Endothelial cell (in vitro differentiated cells): ENCODE results near the gene CSNK1D. TPM values are rescaled to one million over a fixed set of nuclear protein-coding genes. Genes with fewer than 3 reads are reported as not detected.

Source experiments
- DNase-seq: peaks from one replicate; pipeline ENCODE4 v3.0.0; 2021; ENCODE audit warnings: low spot score
- H3K27ac Mint-ChIP-seq: one replicate; pipeline ENCODE4 v1.8.0; 2021; ENCODE audit warnings: mixed read lengths, inconsistent platforms; ENCODE audit not compliant: unreplicated experiment
- H3K27me3 Mint-ChIP-seq: one replicate; pipeline ENCODE4 v1.8.0; 2021; ENCODE audit warnings: mild to moderate bottlenecking, moderate library complexity, mixed read lengths, inconsistent platforms; ENCODE audit not compliant: unreplicated experiment
- H3K36me3 Mint-ChIP-seq: one replicate; pipeline ENCODE4 v1.8.0; 2021; ENCODE audit warnings: mild to moderate bottlenecking, low read depth, mixed read lengths, inconsistent platforms; ENCODE audit not compliant: unreplicated experiment
- H3K4me1 Mint-ChIP-seq: one replicate; pipeline ENCODE4 v1.8.0; 2021; ENCODE audit warnings: mild to moderate bottlenecking, mixed read lengths, inconsistent platforms; ENCODE audit not compliant: unreplicated experiment
- H3K4me3 Mint-ChIP-seq: one replicate; pipeline ENCODE4 v1.8.0; 2021; ENCODE audit warnings: mild to moderate bottlenecking, mixed read lengths, inconsistent platforms; ENCODE audit not compliant: unreplicated experiment
- H3K9me3 Mint-ChIP-seq: one replicate; pipeline ENCODE4 v1.8.0; 2021; ENCODE audit warnings: mixed read lengths, inconsistent platforms; ENCODE audit not compliant: unreplicated experiment
- total RNA-seq: library from RNA; stranded (reverse); fragmentation: NEBNext Ultra II Directional; extraction: Animal tissue kit (Norgen Biotek cat#: 25700); gene quantifications from one replicate; pipeline ENCODE4 v1.2.1, GENCODE V29; 2021; ENCODE audit not compliant: unreplicated experiment
- TF ChIP-seq, protein P1 (sequence below): fragments of 200-600 bp; sonication (generic); IDR thresholded peaks from one replicate; pipeline ENCODE4 v1.5.0; 2021; ENCODE audit warnings: antibody characterized with exemption; ENCODE audit not compliant: unreplicated experiment

CSNK1D gene
- total RNA-seq, 1 donor from 2014 or later: 149 TPM

DNA sequence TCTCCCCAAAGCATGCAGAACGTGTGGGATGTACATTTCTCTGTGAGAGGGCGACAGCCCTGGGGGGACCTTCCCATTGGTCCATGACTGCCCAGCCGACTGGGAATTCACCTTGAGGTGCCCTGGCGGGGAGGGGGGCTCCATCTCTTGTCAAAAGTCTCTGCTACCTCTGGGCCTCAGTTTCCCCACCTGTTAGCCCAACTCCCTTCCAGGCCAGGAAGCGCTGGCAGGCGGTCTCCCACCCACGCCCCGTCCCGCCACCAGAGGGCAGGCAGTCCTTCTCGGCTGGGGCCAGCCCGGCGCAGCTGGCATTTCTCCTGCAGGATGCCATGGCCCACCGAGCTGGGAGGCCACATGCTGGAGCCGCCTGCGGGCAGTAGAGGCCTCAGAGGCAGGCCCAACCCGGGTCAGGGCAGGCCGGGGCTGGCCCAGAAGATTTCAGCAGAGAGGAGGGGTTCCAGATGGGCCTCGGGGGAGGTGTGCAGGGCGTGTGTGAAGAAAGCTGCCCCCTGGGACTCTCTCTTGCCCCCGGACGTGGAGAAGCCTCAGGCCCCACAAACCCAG lies 27.3 kb upstream of the CSNK1D start:
- peaks cover 6% of the 10 kb centered on the region for H3K27me3 Mint-ChIP-seq
- TF ChIP-seq, protein P1, sequence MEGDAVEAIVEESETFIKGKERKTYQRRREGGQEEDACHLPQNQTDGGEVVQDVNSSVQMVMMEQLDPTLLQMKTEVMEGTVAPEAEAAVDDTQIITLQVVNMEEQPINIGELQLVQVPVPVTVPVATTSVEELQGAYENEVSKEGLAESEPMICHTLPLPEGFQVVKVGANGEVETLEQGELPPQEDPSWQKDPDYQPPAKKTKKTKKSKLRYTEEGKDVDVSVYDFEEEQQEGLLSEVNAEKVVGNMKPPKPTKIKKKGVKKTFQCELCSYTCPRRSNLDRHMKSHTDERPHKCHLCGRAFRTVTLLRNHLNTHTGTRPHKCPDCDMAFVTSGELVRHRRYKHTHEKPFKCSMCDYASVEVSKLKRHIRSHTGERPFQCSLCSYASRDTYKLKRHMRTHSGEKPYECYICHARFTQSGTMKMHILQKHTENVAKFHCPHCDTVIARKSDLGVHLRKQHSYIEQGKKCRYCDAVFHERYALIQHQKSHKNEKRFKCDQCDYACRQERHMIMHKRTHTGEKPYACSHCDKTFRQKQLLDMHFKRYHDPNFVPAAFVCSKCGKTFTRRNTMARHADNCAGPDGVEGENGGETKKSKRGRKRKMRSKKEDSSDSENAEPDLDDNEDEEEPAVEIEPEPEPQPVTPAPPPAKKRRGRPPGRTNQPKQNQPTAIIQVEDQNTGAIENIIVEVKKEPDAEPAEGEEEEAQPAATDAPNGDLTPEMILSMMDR: peak; percentile 65
- no peaks in the 10 kb centered on the region for H3K9me3 Mint-ChIP-seq
- H3K27ac Mint-ChIP-seq: no peak overlapping the region
- H3K36me3 Mint-ChIP-seq: no peaks in the 10 kb centered on the region
- peak; percentile 78 for DNase-seq
- no peaks in the 10 kb centered on the region for H3K4me1 Mint-ChIP-seq
- no peak overlapping the region for H3K4me3 Mint-ChIP-seq

DNA sequence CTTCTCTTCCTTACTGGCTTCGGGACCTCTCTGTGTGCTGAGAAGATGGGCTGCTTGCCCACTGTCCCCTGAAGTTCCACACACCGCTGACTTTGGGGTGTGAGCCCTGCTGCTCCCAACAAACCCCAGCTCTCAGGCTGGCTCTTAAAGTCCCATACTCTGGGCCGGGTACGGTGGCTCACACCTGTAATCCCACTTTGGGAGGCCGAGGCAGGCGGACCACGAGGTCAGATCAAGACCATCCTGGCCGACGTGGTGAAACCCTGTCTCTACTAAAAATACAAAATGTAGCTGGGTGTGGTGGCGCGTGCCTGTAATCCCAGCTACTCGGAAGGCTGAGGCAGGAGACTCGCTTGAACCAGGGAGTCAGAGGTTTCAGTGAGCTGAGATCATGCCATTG lies 26.7 kb upstream of the CSNK1D start:
- Mint-ChIP-seq H3K4me3 (no peak overlapping the region), H3K27ac (no peak overlapping the region), H3K27me3 (peaks cover 6% of the 10 kb centered on the region), H3K36me3 (no peaks in the 10 kb centered on the region), H3K9me3 (no peaks in the 10 kb centered on the region), H3K4me1 (no peaks in the 10 kb centered on the region)
- TF ChIP-seq, protein P1: no peak
- DNase-seq: no peak

DNA sequence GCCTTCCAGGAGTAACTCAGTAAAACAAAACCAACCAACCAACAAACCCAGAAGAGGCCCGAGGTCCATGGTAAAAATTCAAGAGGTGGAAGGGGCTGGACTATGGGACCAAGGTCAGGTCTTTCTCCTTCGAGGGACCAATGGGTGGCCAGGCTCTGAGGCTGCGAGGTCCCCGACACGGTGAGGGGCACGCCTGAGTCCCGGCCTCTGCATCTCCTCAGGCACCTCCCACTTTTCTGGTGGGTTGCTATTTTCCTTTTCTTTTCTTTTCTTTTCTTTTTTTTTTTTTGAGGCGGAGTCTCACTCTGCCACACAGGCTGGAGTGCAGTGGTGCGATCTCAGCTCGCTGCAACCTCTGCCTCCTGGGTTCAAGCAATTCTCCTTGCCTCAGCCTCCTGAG lies 26.0 kb upstream of the CSNK1D start:
- Mint-ChIP-seq H3K27ac (no peak overlapping the region), H3K27me3 (peaks cover 6% of the 10 kb centered on the region), H3K4me3 (no peak overlapping the region), H3K9me3 (no peaks in the 10 kb centered on the region), H3K4me1 (no peaks in the 10 kb centered on the region), H3K36me3 (no peaks in the 10 kb centered on the region)
- no peak for DNase-seq
- TF ChIP-seq, protein P1: no peak

DNA sequence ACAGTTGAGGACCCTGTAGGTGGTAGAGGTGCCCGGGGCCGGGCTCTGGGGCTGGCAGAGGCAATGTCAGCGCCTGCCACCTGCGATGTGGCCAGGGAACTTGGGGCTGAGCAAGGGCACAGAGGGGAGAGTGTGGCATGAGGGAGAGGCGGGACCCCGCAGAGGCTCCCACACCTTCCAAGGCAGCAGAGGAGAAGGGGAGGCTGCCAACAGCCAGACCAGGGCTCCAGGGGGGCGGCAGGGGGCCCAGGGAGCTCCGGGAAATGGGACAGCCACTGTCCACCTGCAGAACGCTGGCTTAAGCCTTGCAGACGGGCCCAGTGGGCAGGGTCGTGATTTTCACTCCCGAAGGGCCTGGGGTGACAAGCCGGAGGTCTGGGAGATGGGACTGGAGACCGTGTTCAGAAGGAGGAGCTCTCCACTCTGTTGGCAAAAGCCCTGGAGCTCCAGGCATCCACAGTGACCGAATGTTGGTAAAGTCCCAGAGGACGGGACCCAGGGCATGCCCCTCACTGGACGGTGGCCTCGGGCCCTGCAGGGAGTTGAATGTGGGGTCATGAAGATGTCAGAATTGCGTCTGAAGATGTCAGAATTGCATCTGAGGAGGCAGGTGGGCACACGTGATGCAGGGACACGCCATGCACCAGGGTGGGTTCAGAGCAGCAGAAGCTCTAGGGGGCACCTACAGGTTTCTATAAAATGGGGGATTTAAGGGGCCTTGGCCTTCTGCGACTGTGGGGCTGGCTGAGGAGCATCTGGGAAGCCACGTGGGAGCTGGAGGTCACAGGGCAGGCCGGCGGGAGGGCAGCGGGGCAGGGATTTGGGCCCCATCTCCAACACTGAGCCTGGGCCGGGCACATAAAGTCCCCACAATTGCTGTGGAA lies 25.3 kb upstream of the CSNK1D start:
- TF ChIP-seq, protein P1: no peak
- no peaks in the 10 kb centered on the region for H3K36me3 Mint-ChIP-seq
- H3K27me3 Mint-ChIP-seq: peaks cover 6% of the 10 kb centered on the region
- H3K27ac Mint-ChIP-seq: no peak overlapping the region
- no peaks in the 10 kb centered on the region for H3K9me3 Mint-ChIP-seq
- H3K4me1 Mint-ChIP-seq: no peaks in the 10 kb centered on the region
- DNase-seq: no peak
- H3K4me3 Mint-ChIP-seq: no peak overlapping the region
